ENCODE measurements around the gene NAB2.
"Not testable (repeated sequence)": the region's sequence is repeated elsewhere in the genome, so short reads cannot be mapped to it uniquely, and the experiment has no call there.

Gene NAB2

GRCh38 chr12:57088354-57089270 lies at the start of gene NAB2:
Gene NAB2, plus strand, starts transcription at chr12:57089114. Its CDS starts 158 bp downstream, at chr12:57089272.
- peak; percentile 88 for DNase-seq

- DNase-seq, result no peak
Observed at GRCh38 chr12:57040211-57040610, 48.7 kb upstream of the NAB2 start.

GRCh38 chr12:57040750-57041149 lies 48.2 kb upstream of the NAB2 start:
- no peak for DNase-seq

GRCh38 chr12:57042695-57043094 lies 46.2 kb upstream of the NAB2 start:
- no peak for DNase-seq

GRCh38 chr12:57044468-57044867 lies 44.4 kb upstream of the NAB2 start:
- no peak for DNase-seq

GRCh38 chr12:57044889-57045288 lies 44.0 kb upstream of the NAB2 start:
- DNase-seq, result no peak

GRCh38 chr12:57046086-57046791 lies 42.7 kb upstream of the NAB2 start:
- no peak for DNase-seq

GRCh38 chr12:57046947-57047890 lies 41.7 kb upstream of the NAB2 start:
- no peak for DNase-seq

- DNase-seq, result peak; percentile 44
Observed at GRCh38 chr12:57047981-57048380, 40.9 kb upstream of the NAB2 start.

- DNase-seq, result no peak
Observed at GRCh38 chr12:57048423-57049118, 40.3 kb upstream of the NAB2 start.

- no peak for DNase-seq
Observed at GRCh38 chr12:57049119-57049446, 39.8 kb upstream of the NAB2 start.

- DNase-seq, result no peak
Observed at GRCh38 chr12:57049890-57050289, 39.0 kb upstream of the NAB2 start, which contains the start of gene MYO1A. Gene MYO1A, minus strand, starts transcription at chr12:57050129. Its CDS starts 1,806 bp downstream, at chr12:57048323.

GRCh38 chr12:57051011-57051410 lies 37.9 kb upstream of the NAB2 start:
- DNase-seq, result no peak

- DNase-seq, result not testable (repeated sequence)
Observed at GRCh38 chr12:57053146-57053545, 35.8 kb upstream of the NAB2 start.

GRCh38 chr12:57053901-57054300 lies 35.0 kb upstream of the NAB2 start:
- not testable (repeated sequence) for DNase-seq

- no peak for DNase-seq
Observed at GRCh38 chr12:57055824-57056223, 33.1 kb upstream of the NAB2 start.

- DNase-seq, result no peak
Observed at GRCh38 chr12:57057067-57057751, 31.7 kb upstream of the NAB2 start.

GRCh38 chr12:57058454-57058853 lies 30.5 kb upstream of the NAB2 start:
- DNase-seq, result no peak

- DNase-seq, result no peak
Observed at GRCh38 chr12:57063991-57064685, 24.8 kb upstream of the NAB2 start.

- no peak for DNase-seq
Observed at GRCh38 chr12:57066245-57066644, 22.7 kb upstream of the NAB2 start.

- peak; percentile 85 for DNase-seq
Observed at GRCh38 chr12:57069523-57069922, 19.4 kb upstream of the NAB2 start.

Data from kidney glomerular epithelial cell (primary cell).